Progenitor cell of endocrine pancreas (in vitro differentiated cells): ENCODE measurements around the gene PRKCZ. TPM values are rescaled to one million over a fixed set of nuclear protein-coding genes. Genes with fewer than 3 reads are reported as not detected.

Experiments used
- DNase-seq: peaks from one replicate; pipeline ENCODE4 v3.0.0; 2021; ENCODE audit warnings: low spot score; ENCODE audit not compliant: unreplicated experiment
- H3K27ac Mint-ChIP-seq: 2 replicates; pipeline ENCODE4 v1.8.0; 2021; ENCODE audit warnings: mild to moderate bottlenecking, moderate library complexity, mixed read lengths
- H3K27me3 Mint-ChIP-seq: 2 replicates; pipeline ENCODE4 v1.8.0; 2021; ENCODE audit warnings: mixed read lengths
- H3K36me3 Mint-ChIP-seq: 2 replicates; pipeline ENCODE4 v1.8.0; 2022; ENCODE audit warnings: mixed read lengths; ENCODE audit not compliant: insufficient read depth
- H3K4me1 Mint-ChIP-seq: 2 replicates; pipeline ENCODE4 v1.8.0; 2021; ENCODE audit warnings: low read depth, mixed read lengths
- H3K4me3 Mint-ChIP-seq: 2 replicates; pipeline ENCODE4 v1.8.0; 2021; ENCODE audit warnings: low read depth, mild to moderate bottlenecking, moderate library complexity, mixed read lengths
- H3K9me3 Mint-ChIP-seq: 2 replicates; pipeline ENCODE4 v1.8.0; 2021; ENCODE audit warnings: low read depth, mixed read lengths
- total RNA-seq: library from RNA; stranded (reverse); gene quantifications from 2 replicates; pipeline ENCODE4 v1.2.1, GENCODE V29; 2021
- TF ChIP-seq, protein P1 (sequence below): fragments of 200-600 bp; sonication (generic); IDR thresholded peaks from one replicate; pipeline ENCODE4 v1.5.0; 2021; ENCODE audit warnings: antibody characterized with exemption, mild to moderate bottlenecking; ENCODE audit not compliant: unreplicated experiment

The PRKCZ gene
- total RNA-seq, 1 donor from 2014 or later: 71.5 TPM

- H3K9me3 Mint-ChIP-seq: no peaks in the 10 kb centered on the region
- peak overlapping the region; percentile 45 for H3K27ac Mint-ChIP-seq
- no peaks in the 10 kb centered on the region for H3K4me1 Mint-ChIP-seq
- no peak for DNase-seq
- H3K4me3 Mint-ChIP-seq: no peak overlapping the region
- no peaks in the 10 kb centered on the region for H3K27me3 Mint-ChIP-seq
- H3K36me3 Mint-ChIP-seq: peaks cover 25% of the 10 kb centered on the region
- TF ChIP-seq, protein P1, sequence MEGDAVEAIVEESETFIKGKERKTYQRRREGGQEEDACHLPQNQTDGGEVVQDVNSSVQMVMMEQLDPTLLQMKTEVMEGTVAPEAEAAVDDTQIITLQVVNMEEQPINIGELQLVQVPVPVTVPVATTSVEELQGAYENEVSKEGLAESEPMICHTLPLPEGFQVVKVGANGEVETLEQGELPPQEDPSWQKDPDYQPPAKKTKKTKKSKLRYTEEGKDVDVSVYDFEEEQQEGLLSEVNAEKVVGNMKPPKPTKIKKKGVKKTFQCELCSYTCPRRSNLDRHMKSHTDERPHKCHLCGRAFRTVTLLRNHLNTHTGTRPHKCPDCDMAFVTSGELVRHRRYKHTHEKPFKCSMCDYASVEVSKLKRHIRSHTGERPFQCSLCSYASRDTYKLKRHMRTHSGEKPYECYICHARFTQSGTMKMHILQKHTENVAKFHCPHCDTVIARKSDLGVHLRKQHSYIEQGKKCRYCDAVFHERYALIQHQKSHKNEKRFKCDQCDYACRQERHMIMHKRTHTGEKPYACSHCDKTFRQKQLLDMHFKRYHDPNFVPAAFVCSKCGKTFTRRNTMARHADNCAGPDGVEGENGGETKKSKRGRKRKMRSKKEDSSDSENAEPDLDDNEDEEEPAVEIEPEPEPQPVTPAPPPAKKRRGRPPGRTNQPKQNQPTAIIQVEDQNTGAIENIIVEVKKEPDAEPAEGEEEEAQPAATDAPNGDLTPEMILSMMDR: no peak
Measured at GRCh38 chr1:2163205-2163604, 113.0 kb downstream of the PRKCZ start.

- Mint-ChIP-seq H3K4me3 (no peak overlapping the region), H3K36me3 (peaks cover 29% of the 10 kb centered on the region), H3K4me1 (no peaks in the 10 kb centered on the region), H3K9me3 (no peaks in the 10 kb centered on the region), H3K27me3 (no peaks in the 10 kb centered on the region), H3K27ac (no peak overlapping the region)
- TF ChIP-seq, protein P1: no peak
- no peak for DNase-seq
Measured at GRCh38 chr1:2165646-2166045, 115.4 kb downstream of the PRKCZ start.

DNA sequence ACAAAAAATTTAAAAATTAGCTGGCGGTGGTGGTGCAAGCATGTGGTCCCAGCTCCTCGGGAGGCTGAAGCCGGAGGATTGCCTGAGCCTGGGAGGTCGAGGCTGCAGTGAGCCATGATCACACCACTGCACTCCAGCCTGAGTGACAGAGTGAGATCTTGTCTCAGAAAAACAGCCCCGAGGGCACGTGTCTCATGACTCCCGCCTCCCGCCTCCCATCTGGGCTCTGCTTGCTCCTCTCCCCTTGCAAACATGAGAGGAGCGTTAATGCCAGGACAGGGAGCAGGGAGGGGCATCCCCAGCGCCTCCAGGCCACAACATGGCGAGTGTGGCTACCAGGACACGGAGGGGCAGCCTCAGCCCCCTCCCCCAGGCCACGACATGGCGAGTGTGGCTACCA, 116.0 kb downstream of the PRKCZ start:
- no peak overlapping the region for H3K27ac Mint-ChIP-seq
- no peak for DNase-seq
- H3K36me3 Mint-ChIP-seq: peaks cover 29% of the 10 kb centered on the region
- no peak overlapping the region for H3K4me3 Mint-ChIP-seq
- H3K27me3 Mint-ChIP-seq: no peaks in the 10 kb centered on the region
- no peaks in the 10 kb centered on the region for H3K4me1 Mint-ChIP-seq
- H3K9me3 Mint-ChIP-seq: no peaks in the 10 kb centered on the region
- TF ChIP-seq, protein P1: no peak

- DNase-seq: no peak
Measured at GRCh38 chr1:2166695-2167094, 116.5 kb downstream of the PRKCZ start.

DNA sequence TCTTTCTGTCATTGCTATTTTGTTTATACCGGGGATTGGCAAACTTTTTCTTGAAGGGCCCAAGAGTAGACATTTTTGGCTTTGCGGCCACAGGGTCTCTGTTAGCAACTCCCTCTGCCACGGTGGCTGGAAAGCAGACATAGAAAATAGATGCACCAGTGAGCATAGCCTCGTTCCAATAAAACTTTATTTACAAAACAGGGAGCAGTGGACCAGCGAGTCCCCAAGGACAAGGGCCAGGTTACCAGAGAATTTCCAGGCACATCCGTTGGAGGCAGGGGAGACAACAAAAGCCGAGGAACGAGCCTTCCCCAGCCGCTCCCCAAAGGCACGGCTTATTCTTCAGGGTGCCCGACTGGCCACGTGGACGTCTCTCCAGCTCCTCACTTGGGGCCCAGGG, 117.9 kb downstream of the PRKCZ start:
- Mint-ChIP-seq H3K4me1 (no peaks in the 10 kb centered on the region), H3K36me3 (peaks cover 21% of the 10 kb centered on the region), H3K27ac (peak overlapping the region; percentile 16), H3K9me3 (no peaks in the 10 kb centered on the region), H3K4me3 (no peak overlapping the region), H3K27me3 (no peaks in the 10 kb centered on the region)
- TF ChIP-seq, protein P1: no peak
- no peak for DNase-seq

More at GRCh38 chr1:2166695-2167094, 116.5 kb downstream of the PRKCZ start:
- Mint-ChIP-seq H3K9me3 (no peaks in the 10 kb centered on the region), H3K27me3 (no peaks in the 10 kb centered on the region), H3K4me1 (no peaks in the 10 kb centered on the region), H3K27ac (no peak overlapping the region), H3K4me3 (no peak overlapping the region), H3K36me3 (peaks cover 28% of the 10 kb centered on the region)
- TF ChIP-seq, protein P1: no peak
